ENCODE results near the gene UBAP2. TPM values are rescaled to one million over a fixed set of nuclear protein-coding genes. Genes with fewer than 3 reads are reported as not detected.

Gene UBAP2
- polyA plus RNA-seq, 1 of the 3 experiments (the other 2 are of a cell fraction), result 15.8 TPM

DNA sequence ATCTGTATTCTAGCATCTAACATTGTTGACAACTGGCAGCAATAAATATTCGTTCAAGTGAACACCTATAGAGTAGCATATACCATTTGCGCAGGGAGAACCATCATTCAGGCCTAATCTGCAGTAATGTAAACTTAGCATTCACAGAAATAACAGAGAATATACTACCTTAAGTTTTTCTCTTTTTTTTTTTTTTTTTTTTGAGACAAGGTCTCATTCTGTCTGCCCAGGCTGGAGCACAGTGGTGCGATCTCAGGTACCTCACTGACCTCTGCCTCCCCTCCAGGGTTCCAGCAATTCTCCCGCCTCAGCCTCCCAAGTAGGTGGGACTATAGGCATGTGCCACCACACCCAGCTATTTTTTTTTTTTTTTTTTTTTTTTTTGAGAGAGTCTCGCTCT, 12.1 kb downstream of the UBAP2 start:
- H3K27me3 ChIP-seq (ENCODE audit: insufficient read depth), result no peaks in the 10 kb centered on the region
- ChIA-PET CTCF (no interaction called here), POLR2A (no interaction called here)
- H4K20me1 ChIP-seq (ENCODE audit: insufficient read depth), result peaks cover 40% of the 10 kb centered on the region
- TF ChIP-seq CTCF (IDR thresholded peaks at IDR 0.05) (no peak), JUND (IDR thresholded peaks at IDR 0.05) (no peak), NFIC (IDR thresholded peaks at IDR 0.05; ENCODE audit: borderline replicate concordance) (no peak), ELF1 (IDR thresholded peaks at IDR 0.05) (no peak), EP300 (IDR thresholded peaks at IDR 0.05; ENCODE audit: borderline replicate concordance in 1 of 2, low read depth in 1 of 2, low read length in 1 of 2) (no peak)
- no peak overlapping the region for H3K4me2 ChIP-seq
- no peaks in the 10 kb centered on the region for H3K9me2 ChIP-seq
- no peaks in the 10 kb centered on the region for H3K9me3 ChIP-seq
- no peaks in the 10 kb centered on the region for H3K4me1 ChIP-seq (ENCODE audit: control insufficient read depth in 1 of 2, insufficient read depth in 2 of 2, low read depth in 1 of 2, low read length in 1 of 2)
- no peak overlapping the region for H3K4me3 ChIP-seq (ENCODE audit: low read depth in 2 of 2, low read length in 1 of 2)
- no peaks in the 10 kb centered on the region for H3F3A ChIP-seq (replicated peaks; ENCODE audit: insufficient read depth)
- H3K9ac ChIP-seq, result no peak overlapping the region
- peaks cover 97% of the 10 kb centered on the region for H3K79me2 ChIP-seq (ENCODE audit: insufficient read depth)
- WGBS (ENCODE audit: low lambda C conversion rate), result 91% methylated on average over 5 of the region's 5 CpGs
- DNase-seq, result no peak
- H2AFZ ChIP-seq (ENCODE audit: low read depth), result no peak overlapping the region
- H3K27ac ChIP-seq (ENCODE audit: low read depth in 2 of 2, low read length in 1 of 2), result no peak overlapping the region
- H3K36me3 ChIP-seq (replicated peaks in 1 of 2; ENCODE audit: control insufficient read depth in 1 of 2, insufficient read depth in 2 of 2, low read length in 1 of 2), result peaks cover 0 to 15% of the 10 kb centered on the region in 2 experiments

DNA sequence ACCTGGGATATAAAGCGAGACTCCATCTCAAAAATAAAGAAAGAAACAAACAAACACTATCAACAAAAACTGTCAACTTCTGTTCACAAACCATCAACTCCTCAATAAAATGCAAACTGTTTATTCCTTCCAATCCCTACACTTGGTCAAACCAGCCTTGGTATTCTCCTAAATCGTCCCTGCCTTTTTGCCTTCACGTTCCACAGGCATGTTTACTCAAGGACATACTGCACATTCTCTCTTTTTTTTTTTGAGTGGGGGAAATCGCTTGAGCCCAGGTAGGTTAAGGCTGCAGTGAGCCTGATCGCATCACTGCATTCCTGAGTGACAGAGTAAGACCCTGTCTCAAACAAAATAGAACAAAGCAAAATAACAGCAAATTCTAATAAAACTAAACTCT, 13.0 kb downstream of the UBAP2 start:
- CTCF ChIA-PET, result no interaction called here
- no peak overlapping the region for H3K4me2 ChIP-seq
- POLR2A ChIA-PET, result no interaction called here

More for the DNA sequence above, 13.0 kb downstream of the UBAP2 start:
- TF ChIP-seq GATA2 (CRISPR knock-in tag; IDR thresholded peaks at IDR 0.05) (no peak), SMC3 (IDR thresholded peaks at IDR 0.05; ENCODE audit: low read depth, low read length) (no peak), SIN3A (IDR thresholded peaks at IDR 0.05; ENCODE audit: borderline replicate concordance, low read depth, low read length) (no peak), JUND (IDR thresholded peaks at IDR 0.05) (no peak), TAF1 (IDR thresholded peaks at IDR 0.05; ENCODE audit: borderline replicate concordance, low read depth, low read length) (no peak), POLR2AphosphoS5 (IDR thresholded peaks at IDR 0.05; ENCODE audit: low read depth, low read length) (no peak), EP300 (IDR thresholded peaks at IDR 0.05; ENCODE audit: borderline replicate concordance in 1 of 2, low read depth in 1 of 2, low read length in 1 of 2) (no peak), FOXJ3 (CRISPR knock-in tag; IDR thresholded peaks at IDR 0.05) (no peak), GABPA (IDR thresholded peaks at IDR 0.05; ENCODE audit: low read depth) (no peak), NRF1 (IDR thresholded peaks at IDR 0.05; ENCODE audit: low read depth, low read length) (no peak), TCF12 (IDR thresholded peaks at IDR 0.05) (no peak), YY1 (IDR thresholded peaks at IDR 0.05; ENCODE audit: low read depth) (no peak), RCOR1 (IDR thresholded peaks at IDR 0.05; ENCODE audit: low read length) (no peak), RXRA (IDR thresholded peaks at IDR 0.05; ENCODE audit: borderline replicate concordance, low read depth) (no peak), TEAD4 (IDR thresholded peaks at IDR 0.05; ENCODE audit: borderline replicate concordance, insufficient read depth) (no peak)
- TF ChIP-seq, protein P1, sequence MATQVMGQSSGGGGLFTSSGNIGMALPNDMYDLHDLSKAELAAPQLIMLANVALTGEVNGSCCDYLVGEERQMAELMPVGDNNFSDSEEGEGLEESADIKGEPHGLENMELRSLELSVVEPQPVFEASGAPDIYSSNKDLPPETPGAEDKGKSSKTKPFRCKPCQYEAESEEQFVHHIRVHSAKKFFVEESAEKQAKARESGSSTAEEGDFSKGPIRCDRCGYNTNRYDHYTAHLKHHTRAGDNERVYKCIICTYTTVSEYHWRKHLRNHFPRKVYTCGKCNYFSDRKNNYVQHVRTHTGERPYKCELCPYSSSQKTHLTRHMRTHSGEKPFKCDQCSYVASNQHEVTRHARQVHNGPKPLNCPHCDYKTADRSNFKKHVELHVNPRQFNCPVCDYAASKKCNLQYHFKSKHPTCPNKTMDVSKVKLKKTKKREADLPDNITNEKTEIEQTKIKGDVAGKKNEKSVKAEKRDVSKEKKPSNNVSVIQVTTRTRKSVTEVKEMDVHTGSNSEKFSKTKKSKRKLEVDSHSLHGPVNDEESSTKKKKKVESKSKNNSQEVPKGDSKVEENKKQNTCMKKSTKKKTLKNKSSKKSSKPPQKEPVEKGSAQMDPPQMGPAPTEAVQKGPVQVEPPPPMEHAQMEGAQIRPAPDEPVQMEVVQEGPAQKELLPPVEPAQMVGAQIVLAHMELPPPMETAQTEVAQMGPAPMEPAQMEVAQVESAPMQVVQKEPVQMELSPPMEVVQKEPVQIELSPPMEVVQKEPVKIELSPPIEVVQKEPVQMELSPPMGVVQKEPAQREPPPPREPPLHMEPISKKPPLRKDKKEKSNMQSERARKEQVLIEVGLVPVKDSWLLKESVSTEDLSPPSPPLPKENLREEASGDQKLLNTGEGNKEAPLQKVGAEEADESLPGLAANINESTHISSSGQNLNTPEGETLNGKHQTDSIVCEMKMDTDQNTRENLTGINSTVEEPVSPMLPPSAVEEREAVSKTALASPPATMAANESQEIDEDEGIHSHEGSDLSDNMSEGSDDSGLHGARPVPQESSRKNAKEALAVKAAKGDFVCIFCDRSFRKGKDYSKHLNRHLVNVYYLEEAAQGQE (IDR thresholded peaks at IDR 0.05; ENCODE audit: low read depth, low read length), result no peak
- Histone ChIP-seq H4K20me1 (ENCODE audit: insufficient read depth) (peaks cover 37% of the 10 kb centered on the region), H3K4me3 (ENCODE audit: low read depth in 2 of 2, low read length in 1 of 2) (no peak overlapping the region), H3K27ac (ENCODE audit: low read depth in 2 of 2, low read length in 1 of 2) (no peak overlapping the region), H3F3A (replicated peaks; ENCODE audit: insufficient read depth) (no peaks in the 10 kb centered on the region), H3K4me1 (ENCODE audit: control insufficient read depth in 1 of 2, insufficient read depth in 2 of 2, low read depth in 1 of 2, low read length in 1 of 2) (no peaks in the 10 kb centered on the region), H2AFZ (ENCODE audit: low read depth) (no peak overlapping the region), H3K36me3 (replicated peaks in 1 of 2; ENCODE audit: control insufficient read depth in 1 of 2, insufficient read depth in 2 of 2, low read length in 1 of 2) (peaks cover 0 to 15% of the 10 kb centered on the region in 2 experiments), H3K79me2 (ENCODE audit: insufficient read depth) (peaks cover 97% of the 10 kb centered on the region), H3K9me3 (no peaks in the 10 kb centered on the region), H3K27me3 (ENCODE audit: insufficient read depth) (no peaks in the 10 kb centered on the region), H3K9me2 (no peaks in the 10 kb centered on the region), H3K9ac (no peak overlapping the region)
- DNase-seq, result no peak
- WGBS (ENCODE audit: low lambda C conversion rate), result 86% methylated on average over 5 of the region's 5 CpGs
